ENCODE measurements around the gene CUX1.

The CUX1 gene

GRCh38 chr7:101901661-101902491 is 84.5 kb downstream of the CUX1 start:
- DNase-seq: peak; percentile 60

DNA sequence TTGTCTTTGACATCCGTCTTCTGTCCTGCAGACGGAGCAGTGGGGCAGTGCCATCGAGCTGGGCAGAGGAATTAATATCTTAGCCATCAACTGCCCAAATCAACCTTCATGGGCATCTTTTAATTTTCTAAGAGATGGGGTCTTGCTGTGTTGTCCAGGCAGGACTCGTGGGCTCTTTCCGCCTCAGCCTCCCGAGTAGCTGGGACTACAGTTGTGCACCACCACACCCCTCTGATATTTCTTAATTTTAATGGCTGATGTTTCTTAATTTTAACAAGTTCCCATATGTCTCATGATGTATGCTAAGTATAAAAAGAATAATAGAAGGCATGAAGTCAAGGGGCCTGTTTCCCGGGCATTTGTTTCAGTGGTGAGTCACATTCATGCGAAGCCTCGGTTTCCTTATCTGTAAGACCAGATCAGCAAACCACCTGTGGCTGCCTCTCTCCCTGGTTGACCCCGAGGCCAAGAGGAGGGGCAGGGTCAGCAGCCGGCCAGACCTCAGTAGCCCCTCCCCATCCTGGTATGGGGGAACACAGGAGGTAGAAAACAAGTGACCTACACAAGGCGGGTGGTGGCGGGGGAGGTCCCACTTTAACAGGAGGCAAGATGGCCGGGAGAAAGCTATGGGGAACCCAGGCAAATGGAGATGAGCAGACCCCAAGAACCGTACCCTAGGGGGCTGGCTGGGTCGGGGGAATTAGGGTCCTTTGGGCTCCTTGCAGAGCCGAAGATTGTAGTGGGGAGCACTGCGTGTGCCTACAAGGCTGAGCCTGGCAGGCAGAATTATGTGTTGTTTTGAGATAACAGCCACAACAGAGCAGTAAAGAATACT is 85.5 kb downstream of the CUX1 start:
- DNase-seq: no peak

GRCh38 chr7:101903515-101903868 is 86.1 kb downstream of the CUX1 start:
- no peak for DNase-seq

- no peak for DNase-seq
These were observed 86.6 kb downstream of the CUX1 start for GRCh38 chr7:101904019-101904418.

GRCh38 chr7:101905203-101905865 is 87.9 kb downstream of the CUX1 start:
- DNase-seq: no peak

DNA sequence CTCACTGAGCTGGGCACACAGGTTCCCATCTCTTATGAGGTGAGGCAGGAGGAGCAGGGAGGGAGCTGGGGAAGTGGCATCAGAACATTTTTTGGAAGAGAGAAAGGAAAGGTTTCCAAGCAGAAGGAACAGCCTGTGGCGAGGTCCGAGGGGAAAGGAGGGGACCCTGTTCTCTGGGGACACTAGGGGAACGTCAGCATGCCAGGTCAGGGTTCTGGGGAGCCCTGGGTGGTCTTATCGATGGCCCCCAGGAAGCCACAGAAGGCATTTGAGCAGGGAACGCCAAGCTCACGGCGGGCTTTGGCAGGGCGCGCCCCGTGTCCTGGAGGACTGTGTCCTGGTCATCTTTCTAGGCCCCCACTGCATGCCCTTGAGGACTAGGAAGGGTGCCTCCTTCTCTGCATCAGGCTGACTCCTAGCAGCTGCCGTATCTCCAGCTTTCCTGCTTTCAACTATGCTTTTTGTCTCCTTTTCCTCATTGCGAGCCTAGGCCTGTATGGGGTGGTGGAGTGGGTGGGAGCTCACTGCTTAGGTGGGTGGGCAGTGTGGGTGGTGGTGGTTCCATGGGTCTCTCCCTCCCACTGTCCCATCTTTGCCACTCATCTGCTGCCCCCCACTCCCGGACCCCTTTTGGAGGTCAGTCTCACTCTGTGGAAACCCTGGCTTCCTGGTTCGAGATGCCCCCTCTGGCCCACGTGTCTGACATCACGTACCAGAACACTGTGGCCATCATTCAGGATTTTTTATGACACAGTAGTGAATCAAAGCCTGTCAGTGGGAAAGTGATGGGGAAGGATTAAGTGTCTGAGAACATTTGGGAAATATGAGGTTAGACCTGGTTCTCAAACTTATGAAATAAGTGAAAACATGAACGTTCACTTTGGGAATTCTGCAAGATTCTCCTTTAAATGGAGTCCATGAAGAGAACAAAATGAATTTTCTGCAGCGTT is 89.1 kb downstream of the CUX1 start:
- no peak for DNase-seq

- no peak for DNase-seq
These were observed 93.8 kb downstream of the CUX1 start for GRCh38 chr7:101910991-101911799.

- no peak for DNase-seq
These were observed 94.6 kb downstream of the CUX1 start for GRCh38 chr7:101911800-101912715.

DNA sequence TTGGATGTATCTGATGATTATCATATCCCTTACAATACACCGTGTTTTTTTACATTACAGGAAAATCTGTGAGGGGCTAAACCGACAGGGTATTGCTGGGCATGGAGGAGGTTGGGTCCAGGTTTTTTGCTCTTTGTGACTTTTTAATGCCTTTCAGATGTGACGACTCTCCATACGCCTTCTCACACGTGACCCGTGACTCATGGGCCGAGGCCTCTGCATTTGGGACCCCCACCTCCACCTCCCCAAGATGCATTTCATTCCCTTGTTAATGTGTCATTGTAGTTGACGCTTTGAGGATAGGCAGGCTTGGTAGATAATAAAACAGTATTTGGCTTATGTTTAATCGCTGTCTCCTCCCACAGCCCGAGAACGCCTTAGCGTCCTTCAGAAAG is 95.3 kb downstream of the CUX1 start:
- DNase-seq: peak; percentile 43

DNA sequence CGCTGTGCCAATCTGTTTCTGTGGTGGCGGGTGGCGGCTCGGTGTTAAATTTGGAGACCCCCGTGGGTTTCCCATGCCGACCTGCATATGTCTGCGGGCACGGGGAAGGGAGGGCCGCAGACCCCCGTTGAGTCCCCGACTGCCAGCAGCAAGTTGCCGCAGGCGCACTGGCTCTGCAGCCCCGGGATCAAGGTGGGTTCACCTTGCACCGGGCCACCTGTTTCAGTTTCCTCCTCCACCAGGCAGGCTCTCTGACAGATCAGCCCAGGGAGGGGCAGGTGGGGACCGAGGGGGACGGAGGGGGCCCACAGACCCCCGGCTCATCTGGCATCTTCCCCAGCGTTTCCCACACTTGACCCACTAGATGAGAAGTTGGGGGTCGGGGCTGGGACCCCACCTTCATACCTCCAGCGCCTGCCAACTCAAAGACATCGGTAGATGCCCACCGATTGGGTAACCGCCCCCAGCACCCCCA is 95.9 kb downstream of the CUX1 start:
- DNase-seq: no peak

DNA sequence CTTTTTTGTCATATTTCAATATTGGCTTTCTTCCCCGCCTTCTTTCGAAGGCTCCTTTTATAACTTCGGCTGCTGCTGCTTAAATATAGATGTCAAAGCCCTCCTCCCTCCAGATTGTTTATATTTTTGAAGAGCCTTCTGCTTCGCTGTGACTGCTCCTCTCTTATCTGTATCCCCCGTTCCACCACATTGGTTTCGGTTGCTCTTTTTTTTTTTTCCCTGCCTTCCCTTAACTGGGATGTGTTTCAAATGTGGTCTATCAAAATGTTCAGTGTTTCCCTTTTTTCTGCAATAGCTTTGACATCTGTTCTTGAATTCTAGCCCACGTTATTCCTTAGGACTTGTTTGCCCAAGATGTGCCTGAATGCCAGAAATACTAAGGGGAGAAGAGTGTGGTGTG is 96.4 kb downstream of the CUX1 start:
- DNase-seq: peak; percentile 17

DNA sequence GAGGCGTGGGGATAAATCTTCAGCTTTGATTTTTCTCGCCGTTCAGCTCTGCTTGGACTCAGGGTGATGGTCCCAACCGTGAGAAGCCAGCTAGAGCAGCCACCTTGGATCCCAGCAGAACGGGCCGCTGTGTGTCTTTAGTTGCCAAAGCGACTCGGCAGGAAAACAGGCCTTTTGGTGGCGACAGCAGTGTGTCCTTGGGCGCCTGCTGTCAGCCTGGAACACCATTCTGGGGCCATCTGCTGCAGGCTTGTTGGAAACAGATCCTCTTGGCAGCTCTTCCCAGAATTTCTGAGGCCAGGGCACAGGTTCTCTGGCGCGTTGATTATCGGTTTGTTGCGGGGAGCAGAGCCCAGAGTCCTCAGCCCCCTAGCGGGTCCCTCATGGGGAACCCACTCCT is 97.6 kb downstream of the CUX1 start:
- no peak for DNase-seq

DNA sequence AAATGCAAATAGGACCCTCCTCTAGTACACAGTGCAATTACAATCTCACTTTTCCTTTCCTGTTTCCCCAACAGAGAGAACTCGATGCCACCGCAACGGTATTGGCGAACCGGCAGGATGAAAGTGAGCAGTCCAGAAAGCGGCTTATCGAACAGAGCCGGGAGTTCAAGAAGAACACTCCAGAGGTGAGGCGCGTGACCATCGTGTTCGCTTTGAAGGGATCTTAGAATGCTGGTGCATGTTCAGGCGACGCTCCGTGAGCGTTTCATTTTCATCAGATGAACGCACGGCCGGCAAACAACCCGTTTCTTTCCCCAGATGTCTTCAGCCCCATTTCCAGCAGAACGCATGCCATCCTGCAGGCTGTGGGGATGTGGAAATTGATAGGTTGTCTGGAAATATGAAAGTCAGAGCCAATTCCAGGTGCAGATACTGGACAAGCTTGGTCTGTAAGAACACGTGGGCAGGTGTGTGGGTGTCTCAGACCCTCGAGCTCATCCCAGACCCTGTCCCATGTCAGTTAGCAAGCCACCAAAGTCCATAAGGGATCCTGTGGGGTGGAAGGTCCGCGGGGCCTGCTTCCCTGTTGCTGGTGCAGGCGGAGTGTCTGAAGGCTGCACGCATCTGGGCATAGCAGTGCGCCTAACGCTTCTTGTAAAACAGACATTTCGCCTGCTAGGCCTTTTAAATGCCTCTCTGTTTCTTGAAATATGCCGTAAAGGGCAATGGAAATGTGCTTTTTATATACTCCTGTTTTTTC is 98.8 kb downstream of the CUX1 start:
- no peak for DNase-seq

DNA sequence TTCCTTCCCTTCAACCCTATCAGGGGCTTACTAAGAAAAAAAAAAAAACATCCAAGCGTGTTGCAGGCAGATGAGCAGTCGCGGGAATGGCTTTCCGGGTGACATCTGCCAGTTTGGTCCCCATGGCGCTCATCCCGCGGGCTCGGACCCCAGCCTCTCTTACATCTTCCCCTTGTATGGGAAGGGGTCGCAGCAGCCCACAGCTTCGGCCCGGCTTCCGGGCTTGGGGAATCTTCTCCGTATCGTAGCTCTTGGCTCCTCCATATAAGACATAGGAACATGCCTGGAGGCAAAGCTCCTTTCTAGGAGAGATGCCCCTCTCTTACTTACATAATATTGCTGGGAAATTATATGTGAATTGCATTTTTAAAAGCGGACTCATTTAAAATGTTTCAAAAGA is 99.5 kb downstream of the CUX1 start:
- DNase-seq: no peak

- DNase-seq: no peak
These were observed 100.1 kb downstream of the CUX1 start for GRCh38 chr7:101917566-101917965.

GRCh38 chr7:101918426-101918825 is 101.0 kb downstream of the CUX1 start:
- no peak for DNase-seq

DNA sequence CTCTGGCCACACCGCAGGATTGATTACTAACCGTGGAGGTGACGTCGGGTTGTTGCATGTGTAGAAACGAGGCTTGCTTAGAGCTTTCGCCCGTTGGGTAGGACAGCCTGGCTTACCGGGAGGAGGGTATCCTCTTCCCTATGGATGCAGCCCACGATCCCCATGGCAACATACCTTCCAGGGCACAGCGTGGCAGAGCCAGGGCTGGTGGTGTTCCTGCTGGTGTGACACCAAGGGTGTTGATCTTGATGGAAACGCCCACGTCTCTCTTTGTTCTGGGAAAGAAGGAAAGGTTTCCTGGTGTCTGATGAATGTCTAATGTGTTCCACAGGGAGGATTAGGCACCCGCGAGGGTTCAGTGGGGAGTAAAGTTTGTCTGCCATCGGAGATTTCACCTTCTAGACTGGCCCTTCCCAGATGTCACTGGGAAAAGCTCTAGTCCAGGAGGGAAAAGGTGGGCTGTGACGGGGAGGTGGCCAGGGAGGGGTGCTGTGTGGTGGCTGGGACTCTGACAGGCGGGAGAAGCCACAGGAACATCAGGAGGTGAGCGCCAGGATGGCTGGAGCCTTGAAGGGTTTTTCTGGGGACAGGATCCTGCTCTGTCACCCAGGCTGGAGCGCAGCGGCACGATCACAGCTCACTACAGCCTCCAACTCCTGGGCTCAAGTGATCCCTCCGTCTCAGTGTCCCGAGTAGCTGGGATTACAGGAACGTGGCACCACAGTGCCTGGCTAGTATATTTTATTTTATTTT is 102.1 kb downstream of the CUX1 start:
- no peak for DNase-seq

DNA sequence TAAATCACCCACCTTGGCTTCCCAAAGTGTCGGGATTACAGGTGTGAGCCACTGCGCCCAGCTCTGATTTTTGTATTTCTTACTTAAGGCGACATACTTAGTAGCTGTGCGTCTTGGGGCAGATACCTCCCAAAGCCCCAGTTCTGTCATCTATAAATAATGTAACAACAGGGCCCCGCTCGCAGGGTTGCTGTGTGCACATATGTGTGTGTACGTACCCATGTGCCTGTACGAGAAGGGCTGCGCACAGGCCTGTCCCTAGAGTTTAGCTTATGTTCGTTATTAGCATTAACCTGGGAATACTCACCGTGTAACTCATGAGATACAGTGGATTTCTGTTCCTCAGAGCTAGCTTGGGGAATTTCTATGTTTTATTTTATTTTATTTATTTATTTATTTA is 103.6 kb downstream of the CUX1 start:
- DNase-seq: no peak
